HepG2 (cell line): ENCODE results near the gene ENTPD2. TPM values are rescaled to one million over a fixed set of nuclear protein-coding genes. Genes with fewer than 3 reads are reported as not detected.

Experiments used
- AGO2 ChIP-seq: fragments of 200-400 bp; formaldehyde crosslinking; optimal IDR thresholded peaks from 2 replicates; pipeline ENCODE3; 2017; ENCODE audit warnings: mild to moderate bottlenecking, low read depth, low read length, moderate library complexity
- DPF2 ChIP-seq: sonication (generic); formaldehyde crosslinking; IDR thresholded peaks from 2 replicates; pipeline ENCODE4 v1.4.0; 2020; ENCODE audit warnings: mild to moderate bottlenecking, low read depth, missing genetic modification reagents, borderline replicate concordance
- FOSL1 ChIP-seq: sonication (generic); formaldehyde crosslinking; IDR thresholded peaks from 2 replicates; pipeline ENCODE4 v1.9.0; 2021; ENCODE audit warnings: missing genetic modification reagents, borderline replicate concordance
- FOXA1 ChIP-seq, 2 experiments: fragments of 450-650 bp in 1 of 2; sonication (generic) in 1 of 2; formaldehyde crosslinking in 1 of 2; IDR thresholded peaks; 2 replicates each; pipeline versions ENCODE4 v1.4.0 to v1.6.1; 2016 to 2020; ENCODE audit warnings: missing genetic modification reagents in 1 of 2
- FOXM1 ChIP-seq: sonication (generic); formaldehyde crosslinking; IDR thresholded peaks from 2 replicates; pipeline ENCODE4 v1.5.0; 2020; ENCODE audit warnings: missing genetic modification reagents
- GATAD2A ChIP-seq: IDR thresholded peaks from 2 replicates; pipeline ENCODE4 v1.6.1; 2016
- JARID2 ChIP-seq: sonication (generic); formaldehyde crosslinking; IDR thresholded peaks from 2 replicates; pipeline ENCODE4 v1.8.1; 2023; ENCODE audit warnings: missing genetic modification reagents, inconsistent platforms; ENCODE audit not compliant: insufficient replicate concordance
- NFE2L2 ChIP-seq: fragments of 150-350 bp; IDR thresholded peaks from 2 replicates; pipeline ENCODE4 v1.6.1; 2014; ENCODE audit warnings: low read length
- RARA ChIP-seq: IDR thresholded peaks from 2 replicates; pipeline ENCODE4 v1.6.1; 2016; ENCODE audit warnings: missing genetic modification reagents, missing compliant biosample characterization
- RBM39 ChIP-seq: fragments of 200-400 bp; formaldehyde crosslinking; IDR thresholded peaks from one replicate; pipeline ENCODE4 v1.6.1; 2018; ENCODE audit warnings: antibody characterized with exemption, mild to moderate bottlenecking, low read depth, low read length; ENCODE audit not compliant: poor library complexity, severe bottlenecking
- ZBTB7A ChIP-seq: sonication (generic); formaldehyde crosslinking; IDR thresholded peaks from 2 replicates; pipeline ENCODE4 v1.8.0; 2022; ENCODE audit warnings: mild to moderate bottlenecking, missing genetic modification reagents
- ZKSCAN8 ChIP-seq: IDR thresholded peaks from 2 replicates; pipeline ENCODE4 v1.6.1; 2016; ENCODE audit warnings: borderline replicate concordance, missing genetic modification reagents, missing compliant biosample characterization
- ZNF337 ChIP-seq: sonication (generic); formaldehyde crosslinking; IDR thresholded peaks from 2 replicates; pipeline ENCODE4 v1.5.1; 2020; ENCODE audit warnings: missing genetic modification reagents, low read depth, mild to moderate bottlenecking, borderline replicate concordance
- ZNF614 ChIP-seq: IDR thresholded peaks from 2 replicates; pipeline ENCODE4 v1.6.1; 2018; ENCODE audit warnings: missing biosample characterization, missing genetic modification reagents, inconsistent platforms, borderline replicate concordance
- ZNF619 ChIP-seq: sonication (generic); formaldehyde crosslinking; IDR thresholded peaks from 2 replicates; pipeline ENCODE4 v1.4.0; 2020; ENCODE audit warnings: mild to moderate bottlenecking, missing genetic modification reagents
- ZSCAN12 ChIP-seq: sonication (generic); formaldehyde crosslinking; IDR thresholded peaks from 2 replicates; pipeline ENCODE4 v1.9.0; 2021; ENCODE audit warnings: mild to moderate bottlenecking, missing genetic modification reagents
- polyA plus RNA-seq, 8 experiments: library from polyadenylated mRNA; depleted of rRNA in 3 of 8; stranded (reverse) in 7 of 8; unstranded in 1 of 8; fragments of >200 nt; fragmentation: Illumina TruSeq in 4 of 8; extraction: Trizol in 4 of 8; gene quantifications; 2 replicates each; pipeline versions ENCODE4 v1.2.1 to v1.2.3, GENCODE V29; 2011 to 2016; ENCODE audit warnings: low read depth in 4 of 8, missing spikeins in 1 of 8, mixed read lengths in 1 of 8; ENCODE audit not compliant: insufficient read depth in 1 of 8
- total RNA-seq, 5 experiments: library from RNA; depleted of rRNA; stranded (reverse); fragments of >200 nt; fragmentation: Illumina TruSeq; extraction: Trizol; gene quantifications; 2 replicates each; pipeline ENCODE4 v1.2.3, GENCODE V29; 2016; ENCODE audit warnings: low read depth in 1 of 5
- TF ChIP-seq, protein P1 (sequence below): sonication (generic); formaldehyde crosslinking; IDR thresholded peaks from 2 replicates; pipeline ENCODE4 v1.5.0; 2020; ENCODE audit warnings: mild to moderate bottlenecking, missing genetic modification reagents, borderline replicate concordance
- TF ChIP-seq, protein P2 (sequence below): sonication (generic); formaldehyde crosslinking; IDR thresholded peaks from 2 replicates; pipeline ENCODE4 v1.4.0; 2020; ENCODE audit warnings: missing genetic modification reagents, mild to moderate bottlenecking, borderline replicate concordance

ENTPD2 gene
- total and polyA plus RNA-seq, 2 of the 13 experiments (the other 11 are each of a cell fraction or from before 2014, with no cell fraction given) = 0.95 to 3.2 TPM

DNA sequence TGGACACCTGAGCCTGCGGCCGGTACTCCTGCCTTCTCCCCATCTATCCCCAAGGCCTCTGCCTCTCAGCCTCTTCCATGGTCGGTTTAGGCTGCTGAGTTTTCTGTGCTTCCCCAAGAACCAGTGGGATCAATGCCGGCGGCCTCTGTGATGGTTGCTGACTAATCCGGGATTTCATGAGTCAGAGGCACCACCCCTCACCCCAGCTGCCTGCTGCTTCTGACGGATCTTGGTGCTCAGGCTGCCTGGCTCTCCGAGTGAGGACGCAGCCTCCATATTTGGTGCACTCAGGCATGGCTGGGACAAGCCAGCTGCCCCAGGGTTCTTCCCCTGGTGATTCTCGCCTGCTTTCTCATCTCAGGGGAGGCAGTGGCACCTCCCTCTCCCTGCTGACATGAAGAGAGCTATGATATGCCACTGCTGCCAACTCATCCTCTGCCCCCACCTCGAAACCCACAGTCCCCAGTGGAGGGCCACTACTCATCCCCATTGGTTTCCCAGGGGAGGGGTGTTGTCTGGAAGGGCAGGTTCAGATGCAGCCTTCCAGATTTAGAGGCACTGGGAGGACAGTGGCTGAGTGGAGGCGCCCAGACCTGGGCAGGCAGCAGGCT is 29.6 kb upstream of the ENTPD2 start (continued):
- TF ChIP-seq ZSCAN12 (no peak), AGO2 (peak; percentile 37), ZBTB7A (no peak), FOXA1 (IDR thresholded peaks at IDR 0.05) (no peak), FOXA1 (CRISPR knock-in tag; IDR thresholded peaks at IDR 0.05) (no peak), ZKSCAN8 (CRISPR knock-in tag) (0 out of 2 replicates have a peak, but pooled peaks have one; percentile 18), GATAD2A (0 out of 2 replicates have a peak, but pooled peaks have one; percentile 27), ZNF614 (CRISPR knock-in tag) (peak; percentile 38; the same call in 1 of the 2 replicates), JARID2 (CRISPR knock-in tag) (no peak), RARA (no peak), DPF2 (CRISPR knock-in tag) (no peak), FOXM1 (CRISPR knock-in tag) (no peak), RBM39 (no peak), NFE2L2 (no peak), FOSL1 (CRISPR knock-in tag) (peak; percentile 52; the same call in 1 of the 2 replicates), ZNF337 (CRISPR knock-in tag) (no peak), ZNF619 (no peak)
- TF ChIP-seq, protein P1, sequence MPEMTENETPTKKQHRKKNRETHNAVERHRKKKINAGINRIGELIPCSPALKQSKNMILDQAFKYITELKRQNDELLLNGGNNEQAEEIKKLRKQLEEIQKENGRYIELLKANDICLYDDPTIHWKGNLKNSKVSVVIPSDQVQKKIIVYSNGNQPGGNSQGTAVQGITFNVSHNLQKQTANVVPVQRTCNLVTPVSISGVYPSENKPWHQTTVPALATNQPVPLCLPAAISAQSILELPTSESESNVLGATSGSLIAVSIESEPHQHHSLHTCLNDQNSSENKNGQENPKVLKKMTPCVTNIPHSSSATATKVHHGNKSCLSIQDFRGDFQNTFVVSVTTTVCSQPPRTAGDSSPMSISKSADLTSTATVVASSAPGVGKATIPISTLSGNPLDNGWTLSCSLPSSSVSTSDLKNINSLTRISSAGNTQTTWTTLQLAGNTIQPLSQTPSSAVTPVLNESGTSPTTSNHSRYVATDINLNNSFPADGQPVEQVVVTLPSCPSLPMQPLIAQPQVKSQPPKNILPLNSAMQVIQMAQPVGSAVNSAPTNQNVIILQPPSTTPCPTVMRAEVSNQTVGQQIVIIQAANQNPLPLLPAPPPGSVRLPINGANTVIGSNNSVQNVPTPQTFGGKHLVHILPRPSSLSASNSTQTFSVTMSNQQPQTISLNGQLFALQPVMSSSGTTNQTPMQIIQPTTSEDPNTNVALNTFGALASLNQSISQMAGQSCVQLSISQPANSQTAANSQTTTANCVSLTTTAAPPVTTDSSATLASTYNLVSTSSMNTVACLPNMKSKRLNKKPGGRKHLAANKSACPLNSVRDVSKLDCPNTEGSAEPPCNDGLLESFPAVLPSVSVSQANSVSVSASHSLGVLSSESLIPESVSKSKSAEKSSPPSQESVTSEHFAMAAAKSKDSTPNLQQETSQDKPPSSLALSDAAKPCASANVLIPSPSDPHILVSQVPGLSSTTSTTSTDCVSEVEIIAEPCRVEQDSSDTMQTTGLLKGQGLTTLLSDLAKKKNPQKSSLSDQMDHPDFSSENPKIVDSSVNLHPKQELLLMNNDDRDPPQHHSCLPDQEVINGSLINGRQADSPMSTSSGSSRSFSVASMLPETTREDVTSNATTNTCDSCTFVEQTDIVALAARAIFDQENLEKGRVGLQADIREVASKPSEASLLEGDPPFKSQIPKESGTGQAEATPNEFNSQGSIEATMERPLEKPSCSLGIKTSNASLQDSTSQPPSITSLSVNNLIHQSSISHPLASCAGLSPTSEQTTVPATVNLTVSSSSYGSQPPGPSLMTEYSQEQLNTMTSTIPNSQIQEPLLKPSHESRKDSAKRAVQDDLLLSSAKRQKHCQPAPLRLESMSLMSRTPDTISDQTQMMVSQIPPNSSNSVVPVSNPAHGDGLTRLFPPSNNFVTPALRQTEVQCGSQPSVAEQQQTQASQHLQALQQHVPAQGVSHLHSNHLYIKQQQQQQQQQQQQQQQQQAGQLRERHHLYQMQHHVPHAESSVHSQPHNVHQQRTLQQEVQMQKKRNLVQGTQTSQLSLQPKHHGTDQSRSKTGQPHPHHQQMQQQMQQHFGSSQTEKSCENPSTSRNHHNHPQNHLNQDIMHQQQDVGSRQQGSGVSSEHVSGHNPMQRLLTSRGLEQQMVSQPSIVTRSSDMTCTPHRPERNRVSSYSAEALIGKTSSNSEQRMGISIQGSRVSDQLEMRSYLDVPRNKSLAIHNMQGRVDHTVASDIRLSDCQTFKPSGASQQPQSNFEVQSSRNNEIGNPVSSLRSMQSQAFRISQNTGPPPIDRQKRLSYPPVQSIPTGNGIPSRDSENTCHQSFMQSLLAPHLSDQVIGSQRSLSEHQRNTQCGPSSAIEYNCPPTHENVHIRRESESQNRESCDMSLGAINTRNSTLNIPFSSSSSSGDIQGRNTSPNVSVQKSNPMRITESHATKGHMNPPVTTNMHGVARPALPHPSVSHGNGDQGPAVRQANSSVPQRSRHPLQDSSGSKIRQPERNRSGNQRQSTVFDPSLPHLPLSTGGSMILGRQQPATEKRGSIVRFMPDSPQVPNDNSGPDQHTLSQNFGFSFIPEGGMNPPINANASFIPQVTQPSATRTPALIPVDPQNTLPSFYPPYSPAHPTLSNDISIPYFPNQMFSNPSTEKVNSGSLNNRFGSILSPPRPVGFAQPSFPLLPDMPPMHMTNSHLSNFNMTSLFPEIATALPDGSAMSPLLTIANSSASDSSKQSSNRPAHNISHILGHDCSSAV = no peak
- TF ChIP-seq, protein P2, sequence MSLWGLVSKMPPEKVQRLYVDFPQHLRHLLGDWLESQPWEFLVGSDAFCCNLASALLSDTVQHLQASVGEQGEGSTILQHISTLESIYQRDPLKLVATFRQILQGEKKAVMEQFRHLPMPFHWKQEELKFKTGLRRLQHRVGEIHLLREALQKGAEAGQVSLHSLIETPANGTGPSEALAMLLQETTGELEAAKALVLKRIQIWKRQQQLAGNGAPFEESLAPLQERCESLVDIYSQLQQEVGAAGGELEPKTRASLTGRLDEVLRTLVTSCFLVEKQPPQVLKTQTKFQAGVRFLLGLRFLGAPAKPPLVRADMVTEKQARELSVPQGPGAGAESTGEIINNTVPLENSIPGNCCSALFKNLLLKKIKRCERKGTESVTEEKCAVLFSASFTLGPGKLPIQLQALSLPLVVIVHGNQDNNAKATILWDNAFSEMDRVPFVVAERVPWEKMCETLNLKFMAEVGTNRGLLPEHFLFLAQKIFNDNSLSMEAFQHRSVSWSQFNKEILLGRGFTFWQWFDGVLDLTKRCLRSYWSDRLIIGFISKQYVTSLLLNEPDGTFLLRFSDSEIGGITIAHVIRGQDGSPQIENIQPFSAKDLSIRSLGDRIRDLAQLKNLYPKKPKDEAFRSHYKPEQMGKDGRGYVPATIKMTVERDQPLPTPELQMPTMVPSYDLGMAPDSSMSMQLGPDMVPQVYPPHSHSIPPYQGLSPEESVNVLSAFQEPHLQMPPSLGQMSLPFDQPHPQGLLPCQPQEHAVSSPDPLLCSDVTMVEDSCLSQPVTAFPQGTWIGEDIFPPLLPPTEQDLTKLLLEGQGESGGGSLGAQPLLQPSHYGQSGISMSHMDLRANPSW = no peak
